ENCODE results near the gene KRTAP12-2. TPM values are rescaled to one million over a fixed set of nuclear protein-coding genes. Genes with fewer than 3 reads are reported as not detected.
A peak's percentile ranks its signal among the peaks of the same experiment; 100 is the strongest.

Gene KRTAP12-2
- total and polyA plus RNA-seq, 2 donors from 2014 or later, result not detected

DNA sequence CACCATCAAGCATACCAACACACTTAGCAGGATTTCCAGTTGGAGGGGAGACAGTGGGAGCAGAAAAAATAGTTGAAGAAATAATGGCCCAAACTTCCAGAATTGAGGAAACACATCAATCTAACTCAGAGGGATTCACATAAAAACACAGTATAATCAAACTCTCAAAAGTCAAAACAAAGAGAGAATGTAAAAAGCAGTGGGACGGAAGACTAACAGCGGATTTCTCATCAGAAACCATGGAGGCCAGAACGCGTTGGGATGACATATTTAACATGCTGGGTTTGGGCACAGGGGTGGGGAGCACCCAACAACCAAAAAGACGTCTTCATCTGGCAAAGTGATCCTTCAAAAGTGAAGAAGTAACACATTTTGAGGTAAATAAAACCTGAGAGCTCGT, 46.8 kb downstream of the KRTAP12-2 start:
- Histone ChIP-seq H3K4me3 (ENCODE audit: low read length in 3 of 3) (no peak overlapping the region), H3K4me1 (ENCODE audit: control insufficient read depth in 2 of 3, insufficient read depth in 2 of 3, low read depth in 1 of 3, low read length in 3 of 3) (no peaks in the 10 kb centered on the region), H3K9me3 (ENCODE audit: control insufficient read depth in 2 of 3, insufficient read depth in 1 of 3, low read length in 3 of 3) (peaks cover 0 to 18% (median 0%) of the 10 kb centered on the region in 3 donors), H3K27me3 (ENCODE audit: control insufficient read depth, insufficient read depth, low read length) (no peaks in the 10 kb centered on the region), H3K27ac (ENCODE audit: low read depth in 2 of 2, low read length in 2 of 2) (no peak overlapping the region), H3K36me3 (ENCODE audit: control insufficient read depth in 2 of 3, insufficient read depth in 3 of 3, low read length in 3 of 3) (no peaks in the 10 kb centered on the region), H3K9ac (ENCODE audit: low read length in 3 of 3) (no peak overlapping the region)
- intact Hi-C loops (cut with DNase I), result no loop called here
- TF ChIP-seq, protein P1, sequence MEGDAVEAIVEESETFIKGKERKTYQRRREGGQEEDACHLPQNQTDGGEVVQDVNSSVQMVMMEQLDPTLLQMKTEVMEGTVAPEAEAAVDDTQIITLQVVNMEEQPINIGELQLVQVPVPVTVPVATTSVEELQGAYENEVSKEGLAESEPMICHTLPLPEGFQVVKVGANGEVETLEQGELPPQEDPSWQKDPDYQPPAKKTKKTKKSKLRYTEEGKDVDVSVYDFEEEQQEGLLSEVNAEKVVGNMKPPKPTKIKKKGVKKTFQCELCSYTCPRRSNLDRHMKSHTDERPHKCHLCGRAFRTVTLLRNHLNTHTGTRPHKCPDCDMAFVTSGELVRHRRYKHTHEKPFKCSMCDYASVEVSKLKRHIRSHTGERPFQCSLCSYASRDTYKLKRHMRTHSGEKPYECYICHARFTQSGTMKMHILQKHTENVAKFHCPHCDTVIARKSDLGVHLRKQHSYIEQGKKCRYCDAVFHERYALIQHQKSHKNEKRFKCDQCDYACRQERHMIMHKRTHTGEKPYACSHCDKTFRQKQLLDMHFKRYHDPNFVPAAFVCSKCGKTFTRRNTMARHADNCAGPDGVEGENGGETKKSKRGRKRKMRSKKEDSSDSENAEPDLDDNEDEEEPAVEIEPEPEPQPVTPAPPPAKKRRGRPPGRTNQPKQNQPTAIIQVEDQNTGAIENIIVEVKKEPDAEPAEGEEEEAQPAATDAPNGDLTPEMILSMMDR (IDR thresholded peaks at IDR 0.05; ENCODE audit: borderline replicate concordance, extremely low read depth, insufficient read depth), result no peak
- no peak for DNase-seq
- FAIRE-seq, result no peak

GRCh38 chr21:44618909-44619308, 47.8 kb downstream of the KRTAP12-2 start:
- H3K36me3 ChIP-seq (ENCODE audit: control insufficient read depth in 2 of 3, insufficient read depth in 3 of 3, low read length in 3 of 3), result no peaks in the 10 kb centered on the region
- H3K27ac ChIP-seq (ENCODE audit: low read depth in 2 of 2, low read length in 2 of 2), result no peak overlapping the region
- intact Hi-C loops (cut with DNase I), result no loop called here
- no peak for FAIRE-seq
- H3K4me1 ChIP-seq (ENCODE audit: control insufficient read depth in 2 of 3, insufficient read depth in 2 of 3, low read depth in 1 of 3, low read length in 3 of 3), result no peaks in the 10 kb centered on the region
- TF ChIP-seq, protein P1 (IDR thresholded peaks at IDR 0.05; ENCODE audit: borderline replicate concordance, extremely low read depth, insufficient read depth), result no peak
- no peak overlapping the region for H3K4me3 ChIP-seq (ENCODE audit: low read length in 3 of 3)
- no peak for DNase-seq
- H3K27me3 ChIP-seq (ENCODE audit: control insufficient read depth, insufficient read depth, low read length), result no peaks in the 10 kb centered on the region
- H3K9ac ChIP-seq (ENCODE audit: low read length in 3 of 3), result no peak overlapping the region
- peaks cover 0 to 9% (median 0%) of the 10 kb centered on the region in 3 donors for H3K9me3 ChIP-seq (ENCODE audit: control insufficient read depth in 2 of 3, insufficient read depth in 1 of 3, low read length in 3 of 3)

DNA sequence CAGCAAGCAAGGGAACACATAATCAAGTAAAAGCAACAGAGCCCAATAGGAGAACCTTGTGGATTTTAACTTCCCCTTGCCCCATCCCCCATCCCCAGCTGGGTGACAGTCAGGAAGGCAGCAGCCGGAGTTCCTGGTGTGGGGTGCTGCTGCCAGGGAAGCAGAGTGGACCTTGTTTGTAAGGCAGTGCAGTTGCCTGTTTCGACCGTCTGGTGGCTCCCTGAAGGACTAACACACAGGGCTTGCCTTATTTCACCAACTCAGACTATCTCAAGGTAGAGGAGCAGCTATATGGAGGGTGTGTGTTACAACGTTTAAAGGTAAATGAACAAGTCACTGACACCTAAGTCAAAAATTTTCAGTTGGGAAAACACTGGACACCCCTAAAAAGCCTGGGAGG, 48.2 kb downstream of the KRTAP12-2 start:
- DNase-seq (peak in 1 of 5 donors; percentile 8), FAIRE-seq (no peak)
- intact Hi-C loops (cut with DNase I), result no loop called here
- H3K36me3 ChIP-seq (ENCODE audit: control insufficient read depth in 2 of 3, insufficient read depth in 3 of 3, low read length in 3 of 3), result no peaks in the 10 kb centered on the region
- peaks cover 0 to 5% (median 0%) of the 10 kb centered on the region in 3 donors for H3K9me3 ChIP-seq (ENCODE audit: control insufficient read depth in 2 of 3, insufficient read depth in 1 of 3, low read length in 3 of 3)
- no peak overlapping the region for H3K4me3 ChIP-seq (ENCODE audit: low read length in 3 of 3)
- no peak overlapping the region for H3K9ac ChIP-seq (ENCODE audit: low read length in 3 of 3)
- H3K27me3 ChIP-seq (ENCODE audit: control insufficient read depth, insufficient read depth, low read length), result no peaks in the 10 kb centered on the region
- H3K4me1 ChIP-seq (ENCODE audit: control insufficient read depth in 2 of 3, insufficient read depth in 2 of 3, low read depth in 1 of 3, low read length in 3 of 3), result no peaks in the 10 kb centered on the region
- TF ChIP-seq, protein P1 (IDR thresholded peaks at IDR 0.05; ENCODE audit: borderline replicate concordance, extremely low read depth, insufficient read depth), result peak; percentile 25
- no peak overlapping the region for H3K27ac ChIP-seq (ENCODE audit: low read depth in 2 of 2, low read length in 2 of 2)

GRCh38 chr21:44617071-44617501, 49.6 kb downstream of the KRTAP12-2 start:
- Histone ChIP-seq H3K36me3 (ENCODE audit: control insufficient read depth in 2 of 3, insufficient read depth in 3 of 3, low read length in 3 of 3) (no peaks in the 10 kb centered on the region), H3K9ac (ENCODE audit: low read length in 3 of 3) (no peak overlapping the region), H3K4me1 (ENCODE audit: control insufficient read depth in 2 of 3, insufficient read depth in 2 of 3, low read depth in 1 of 3, low read length in 3 of 3) (no peaks in the 10 kb centered on the region), H3K27ac (ENCODE audit: low read depth in 2 of 2, low read length in 2 of 2) (no peak overlapping the region), H3K27me3 (ENCODE audit: control insufficient read depth, insufficient read depth, low read length) (no peaks in the 10 kb centered on the region), H3K4me3 (ENCODE audit: low read length in 3 of 3) (no peak overlapping the region), H3K9me3 (ENCODE audit: control insufficient read depth in 2 of 3, insufficient read depth in 1 of 3, low read length in 3 of 3) (no peaks in the 10 kb centered on the region)
- intact Hi-C loops (cut with DNase I), result no loop called here
- FAIRE-seq (no peak), DNase-seq (peak in 1 of 5 donors; percentile 70)
- TF ChIP-seq, protein P1 (IDR thresholded peaks at IDR 0.05; ENCODE audit: borderline replicate concordance, extremely low read depth, insufficient read depth), result no peak
